ENCODE data around the gene CDHR2. TPM values are rescaled to one million over a fixed set of nuclear protein-coding genes. Genes with fewer than 3 reads are reported as not detected.

CDHR2 gene
- total and polyA plus RNA-seq, 2 experiments from 2014 or later = not detected

DNA sequence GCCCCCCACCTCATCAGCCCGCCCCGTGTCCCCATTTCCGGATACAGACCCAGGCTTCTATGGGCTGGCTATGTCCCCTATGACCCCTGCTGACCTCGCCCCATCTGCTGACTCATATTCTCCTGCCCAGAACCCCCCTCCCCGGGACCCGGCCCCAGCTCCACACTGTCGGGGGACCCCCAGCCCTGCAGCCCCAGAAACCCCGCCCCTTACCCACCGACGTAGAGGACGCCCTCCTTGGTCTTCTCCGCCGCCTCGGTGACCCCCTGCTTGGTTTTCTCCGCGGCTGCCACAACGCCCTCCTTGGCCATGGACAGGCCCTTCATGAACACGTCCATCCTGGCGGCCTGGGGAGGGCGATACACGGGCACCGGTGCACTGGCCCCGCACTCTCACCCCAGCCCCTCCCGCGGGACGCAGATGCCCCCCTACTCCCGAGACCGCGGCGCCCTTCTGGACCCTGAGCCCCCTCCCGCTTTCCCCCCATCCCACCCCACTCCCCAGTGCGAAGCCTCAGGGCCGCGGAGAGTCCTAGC lies 80.2 kb downstream of the CDHR2 start:
- Histone ChIP-seq H4K20me1 (ENCODE audit: insufficient read depth) (no peaks in the 10 kb centered on the region), H3K27ac (no peak overlapping the region), H2AFZ (no peak overlapping the region), H3K4me1 (ENCODE audit: insufficient read depth) (no peaks in the 10 kb centered on the region), H3K9ac (no peak overlapping the region), H3K4me2 (ENCODE audit: unreplicated experiment) (peak overlapping the region; percentile 72), H3K27me3 (replicated peaks; ENCODE audit: insufficient read depth) (peaks cover 52% of the 10 kb centered on the region), H3K36me3 (ENCODE audit: low read depth) (no peaks in the 10 kb centered on the region), H3K9me3 (ENCODE audit: low read depth) (no peaks in the 10 kb centered on the region), H3K79me2 (ENCODE audit: insufficient read depth) (no peaks in the 10 kb centered on the region), H3F3A (ENCODE audit: insufficient read depth) (no peaks in the 10 kb centered on the region), H3K9me2 (ENCODE audit: insufficient read depth) (no peaks in the 10 kb centered on the region), H3K4me3 (no peak overlapping the region)
- no peak for TF ChIP-seq EZH2 (IDR thresholded peaks at IDR 0.05; ENCODE audit: insufficient read depth, poor library complexity, severe bottlenecking)
- no peak for TF ChIP-seq EZH2phosphoT487 (IDR thresholded peaks at IDR 0.05; ENCODE audit: insufficient read depth, low read depth)
- in situ Hi-C loops (cut with MboI) = no loop called here
- 5 to 7% methylated on average over 20 to 34 of the region's 34 CpGs for WGBS, 2 experiments (ENCODE audit: low coverage in 1 of 2, low lambda C conversion rate in 2 of 2, missing lambda C conversion rate in 2 of 2)
- no peak for DNase-seq

DNA sequence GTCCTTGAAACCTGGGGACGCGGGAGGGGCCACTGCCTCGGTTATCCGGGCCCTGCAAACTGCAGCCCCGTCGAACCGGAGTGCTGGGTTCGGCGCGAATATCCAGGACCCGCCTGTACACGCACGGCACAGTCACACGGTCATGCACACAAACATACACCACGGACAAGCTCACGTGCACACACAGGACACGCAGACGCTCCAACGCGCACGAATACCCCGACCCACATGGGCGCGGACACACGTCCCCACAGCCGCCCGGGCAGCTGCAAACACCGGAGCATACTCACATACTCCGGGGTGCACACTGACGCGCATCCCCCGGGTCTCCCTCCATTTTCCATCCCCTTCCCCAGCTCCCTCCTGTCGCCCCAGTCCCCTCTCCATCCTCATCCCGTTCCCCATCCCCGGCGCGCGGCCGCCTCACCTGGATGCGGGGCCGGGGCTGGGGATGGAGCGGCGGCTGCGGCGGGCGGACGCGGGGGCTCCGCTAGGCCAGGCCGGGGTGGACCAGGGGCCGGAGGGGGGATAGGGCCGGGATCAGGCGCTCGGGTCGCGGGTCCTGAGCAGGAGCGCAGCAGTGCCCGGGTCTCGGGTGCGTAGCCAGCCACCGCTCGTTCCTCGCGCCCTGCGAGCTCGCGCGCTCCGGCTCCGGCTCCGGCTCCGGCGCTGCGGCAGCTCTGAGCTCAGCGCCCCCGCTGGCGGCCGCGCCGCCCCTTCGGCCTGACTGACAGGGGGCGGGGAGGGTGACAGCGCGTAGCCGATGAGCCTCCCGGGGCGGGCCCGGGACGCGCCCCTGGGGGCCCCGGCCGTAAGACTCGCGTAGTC lies 80.9 kb downstream of the CDHR2 start, which contains the start of the genes EIF4E1B and SNCB:
TSS of gene EIF4E1B (plus strand) at position 823 of the 828 bp plus-strand sequence. CDS start 12,113 bp downstream, outside the sequence.
TSS of gene SNCB (minus strand) at position 682 of the 828 bp plus-strand sequence. CDS start 880 bp downstream, outside the sequence.
- H3K27me3 ChIP-seq (replicated peaks; ENCODE audit: insufficient read depth) = peaks cover 56% of the 10 kb centered on the region
- H3K4me1 ChIP-seq (ENCODE audit: insufficient read depth) = no peaks in the 10 kb centered on the region
- H2AFZ ChIP-seq = peak within 1 kb of the TSS; percentile 50; the same call in 1 of the 2 replicates
- TF ChIP-seq EZH2 (IDR thresholded peaks at IDR 0.05; ENCODE audit: insufficient read depth, poor library complexity, severe bottlenecking) = peak; percentile 71
- TF ChIP-seq EZH2phosphoT487 (IDR thresholded peaks at IDR 0.05; ENCODE audit: insufficient read depth, low read depth) = no peak
- H3K36me3 ChIP-seq (ENCODE audit: low read depth) = no peaks in the 10 kb centered on the region
- H3F3A ChIP-seq (ENCODE audit: insufficient read depth) = no peaks in the 10 kb centered on the region
- H3K4me2 ChIP-seq (ENCODE audit: unreplicated experiment) = peak within 1 kb of the TSS; percentile 72
- 2% methylated on average over 67 to 90 of the region's 94 CpGs for WGBS, 2 experiments (ENCODE audit: low coverage in 1 of 2, low lambda C conversion rate in 2 of 2, missing lambda C conversion rate in 2 of 2)
- no peaks in the 10 kb centered on the region for H3K9me3 ChIP-seq (ENCODE audit: low read depth)
- H3K9me2 ChIP-seq (ENCODE audit: insufficient read depth) = no peaks in the 10 kb centered on the region
- DNase-seq = peak; percentile 75
- H3K4me3 ChIP-seq = peak within 1 kb of the TSS; percentile 67
- in situ Hi-C loops (cut with MboI) = no loop called here
- no peak within 1 kb of the TSS for H3K9ac ChIP-seq
- no peaks in the 10 kb centered on the region for H4K20me1 ChIP-seq (ENCODE audit: insufficient read depth)
- H3K79me2 ChIP-seq (ENCODE audit: insufficient read depth) = no peaks in the 10 kb centered on the region
- H3K27ac ChIP-seq = no peak within 1 kb of the TSS

DNA sequence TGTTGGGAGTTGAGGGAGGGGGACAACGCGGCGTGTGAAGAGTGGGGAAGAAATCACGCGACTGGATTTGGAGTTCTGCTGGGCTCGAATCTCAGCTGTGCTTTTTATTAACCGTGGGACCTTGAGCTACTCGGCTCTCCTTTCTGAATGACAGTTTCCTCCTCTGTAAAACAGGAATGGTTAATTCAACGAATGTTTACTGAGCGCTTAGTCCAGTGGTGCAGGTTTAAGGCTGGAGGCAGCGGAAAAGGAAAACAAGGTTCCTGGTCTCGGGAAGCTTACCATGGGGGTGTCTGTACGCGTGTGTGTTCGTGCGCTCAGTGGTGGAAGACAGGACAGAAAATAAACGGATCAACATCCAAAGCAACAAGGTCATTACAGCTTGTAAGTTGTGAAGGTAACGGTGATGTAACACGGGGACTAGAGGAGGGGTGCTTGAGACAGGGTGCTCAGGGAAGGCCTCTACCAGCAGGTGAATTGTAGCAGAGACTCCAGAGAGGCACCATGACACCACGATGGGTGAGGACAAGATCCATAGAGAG lies 81.6 kb downstream of the CDHR2 start:
- no peaks in the 10 kb centered on the region for H3K79me2 ChIP-seq (ENCODE audit: insufficient read depth)
- in situ Hi-C loops (cut with MboI) = no loop called here
- peaks cover 56% of the 10 kb centered on the region for H3K27me3 ChIP-seq (replicated peaks; ENCODE audit: insufficient read depth)

DNA sequence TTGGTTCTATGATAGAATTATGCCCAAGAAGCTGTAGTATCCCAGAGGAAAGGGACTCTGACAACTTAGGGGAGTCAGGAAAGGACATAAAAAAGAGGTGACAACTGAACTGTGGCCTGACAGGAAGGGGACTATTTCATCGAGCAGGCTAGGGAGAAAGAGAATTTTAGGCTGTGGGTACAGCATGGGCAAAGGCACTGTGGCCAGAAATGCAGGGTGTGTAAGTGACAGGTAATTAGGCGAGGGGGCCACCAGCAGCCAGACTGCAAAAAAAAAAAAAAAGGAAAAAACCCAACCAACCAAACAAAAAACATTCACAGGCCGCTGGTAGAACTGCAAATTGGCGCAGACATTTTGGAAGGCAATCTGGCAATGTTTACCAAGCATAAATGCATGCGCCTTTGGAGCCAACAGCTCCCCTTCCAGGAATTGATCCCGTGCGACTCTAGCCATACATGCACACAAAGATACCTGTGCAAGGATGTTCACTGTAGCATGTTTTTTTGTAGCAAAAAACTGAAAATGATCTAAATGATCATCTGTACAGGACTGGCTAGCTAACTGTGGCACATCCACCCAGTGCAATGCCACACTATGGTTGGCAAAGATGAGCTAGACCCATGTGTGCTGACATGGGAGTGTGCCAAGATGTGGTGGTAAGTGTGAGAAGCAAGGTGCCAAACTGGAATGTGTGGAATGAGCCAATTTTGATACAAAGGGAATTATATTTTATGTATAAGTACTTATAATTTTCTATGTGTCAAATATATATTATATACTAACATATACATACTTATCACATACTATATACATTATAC lies 82.5 kb downstream of the CDHR2 start:
- no peaks in the 10 kb centered on the region for H3K4me1 ChIP-seq (ENCODE audit: insufficient read depth)
- H4K20me1 ChIP-seq (ENCODE audit: insufficient read depth) = no peaks in the 10 kb centered on the region
- H3K9ac ChIP-seq = no peak overlapping the region
- in situ Hi-C loops (cut with MboI) = no loop called here
- TF ChIP-seq EZH2 (IDR thresholded peaks at IDR 0.05; ENCODE audit: insufficient read depth, poor library complexity, severe bottlenecking) = no peak
- no peak for TF ChIP-seq EZH2phosphoT487 (IDR thresholded peaks at IDR 0.05; ENCODE audit: insufficient read depth, low read depth)
- no peak for DNase-seq
- H2AFZ ChIP-seq = no peak overlapping the region
- H3F3A ChIP-seq (ENCODE audit: insufficient read depth) = no peaks in the 10 kb centered on the region
- H3K36me3 ChIP-seq (ENCODE audit: low read depth) = no peaks in the 10 kb centered on the region
- H3K9me2 ChIP-seq (ENCODE audit: insufficient read depth) = no peaks in the 10 kb centered on the region
- no peak overlapping the region for H3K27ac ChIP-seq
- peaks cover 56% of the 10 kb centered on the region for H3K27me3 ChIP-seq (replicated peaks; ENCODE audit: insufficient read depth)
- H3K79me2 ChIP-seq (ENCODE audit: insufficient read depth) = no peaks in the 10 kb centered on the region
- no peak overlapping the region for H3K4me3 ChIP-seq
- WGBS, 2 experiments (ENCODE audit: low coverage in 1 of 2, low lambda C conversion rate in 2 of 2, missing lambda C conversion rate in 2 of 2) = 64 to 68% methylated on average over 7 of the region's 7 CpGs
- H3K4me2 ChIP-seq (ENCODE audit: unreplicated experiment) = no peak overlapping the region
- H3K9me3 ChIP-seq (ENCODE audit: low read depth) = no peaks in the 10 kb centered on the region

More for the DNA sequence above, 81.6 kb downstream of the CDHR2 start:
- Histone ChIP-seq H3K36me3 (ENCODE audit: low read depth) (no peaks in the 10 kb centered on the region), H3K4me1 (ENCODE audit: insufficient read depth) (no peaks in the 10 kb centered on the region), H3F3A (ENCODE audit: insufficient read depth) (no peaks in the 10 kb centered on the region), H3K9me3 (ENCODE audit: low read depth) (no peaks in the 10 kb centered on the region), H4K20me1 (ENCODE audit: insufficient read depth) (no peaks in the 10 kb centered on the region), H3K4me3 (peak overlapping the region; percentile 67), H3K4me2 (ENCODE audit: unreplicated experiment) (peak overlapping the region; percentile 72), H2AFZ (peak overlapping the region; percentile 50; the same call in 1 of the 2 replicates), H3K9ac (no peak overlapping the region), H3K27ac (no peak overlapping the region), H3K9me2 (ENCODE audit: insufficient read depth) (no peaks in the 10 kb centered on the region)
- WGBS, 2 experiments (ENCODE audit: low coverage in 1 of 2, low lambda C conversion rate in 2 of 2, missing lambda C conversion rate in 2 of 2) = 10 to 13% methylated on average over 20 of the region's 20 CpGs
- DNase-seq = no peak
- TF ChIP-seq EZH2 (IDR thresholded peaks at IDR 0.05; ENCODE audit: insufficient read depth, poor library complexity, severe bottlenecking) = no peak
